Neural progenitor cell (in vitro differentiated cells): ENCODE data around the gene TYROBP. TPM values are rescaled to one million over a fixed set of nuclear protein-coding genes. Genes with fewer than 3 reads are reported as not detected.

Source experiments
- DNase-seq: peaks from one replicate; pipeline ENCODE4 v3.0.0-alpha.2; 2016; ENCODE audit warnings: low spot score
- H2AFZ ChIP-seq: fragments of 200-600 bp; sonication (generic); replicated peaks from 2 replicates; pipeline ENCODE4 v1.6.1; 2016; ENCODE audit warnings: antibody characterized with exemption
- H3F3A ChIP-seq: fragments of 200-600 bp; sonication (generic); 2 replicates; pipeline ENCODE4 v1.6.1; 2016; ENCODE audit warnings: antibody characterized with exemption, low read depth
- H3K27ac ChIP-seq: fragments of 200-600 bp; sonication (generic); 2 replicates; pipeline ENCODE4 v1.5.1; 2016; ENCODE audit warnings: mild to moderate bottlenecking
- H3K27me3 ChIP-seq: fragments of 200-600 bp; sonication (generic); 2 replicates; pipeline ENCODE4 v1.6.1; 2016; ENCODE audit warnings: mild to moderate bottlenecking, moderate library complexity
- H3K36me3 ChIP-seq: fragments of 200-600 bp; sonication (generic); 2 replicates; pipeline ENCODE4 v1.5.1; 2016
- H3K4me1 ChIP-seq: fragments of 200-600 bp; sonication (generic); 2 replicates; pipeline ENCODE4 v1.6.1; 2016; ENCODE audit warnings: mixed run types
- H3K4me2 ChIP-seq: fragments of 200-600 bp; sonication (generic); 2 replicates; pipeline ENCODE4 v1.6.1; 2016
- H3K4me3 ChIP-seq: fragments of 200-600 bp; sonication (generic); 2 replicates; pipeline ENCODE4 v1.5.1; 2016
- H3K79me2 ChIP-seq: fragments of 200-600 bp; sonication (generic); 2 replicates; pipeline ENCODE4 v1.6.1; 2016; ENCODE audit warnings: low read depth
- H3K9ac ChIP-seq: fragments of 200-600 bp; sonication (generic); 2 replicates; pipeline ENCODE4 v1.6.1; 2016
- H3K9me3 ChIP-seq: fragments of 200-600 bp; sonication (generic); 2 replicates; pipeline ENCODE4 v1.5.1; 2016; ENCODE audit warnings: low read depth
- H4K20me1 ChIP-seq: fragments of 200-600 bp; sonication (generic); 2 replicates; pipeline ENCODE4 v1.6.1; 2016; ENCODE audit warnings: low read depth
- H3K27ac Mint-ChIP-seq: 3 replicates; pipeline ENCODE4 v1.8.0; 2021; ENCODE audit warnings: mixed read lengths
- H3K27me3 Mint-ChIP-seq: 2 replicates; pipeline ENCODE4 v1.8.0; 2022; ENCODE audit warnings: low read depth, mild to moderate bottlenecking, inconsistent platforms, moderate library complexity, mixed read lengths; ENCODE audit not compliant: insufficient read depth
- H3K36me3 Mint-ChIP-seq: 3 replicates; pipeline ENCODE4 v1.8.0; 2021; ENCODE audit warnings: mixed read lengths
- H3K4me1 Mint-ChIP-seq: 3 replicates; pipeline ENCODE4 v1.8.0; 2021; ENCODE audit warnings: mixed read lengths
- H3K4me3 Mint-ChIP-seq: 3 replicates; pipeline ENCODE4 v1.8.0; 2021; ENCODE audit warnings: mild to moderate bottlenecking, moderate library complexity, mixed read lengths
- H3K9me3 Mint-ChIP-seq: 3 replicates; pipeline ENCODE4 v1.8.0; 2020; ENCODE audit warnings: mixed read lengths
- CTCF ChIP-seq: fragments of 200-600 bp; sonication (generic); IDR thresholded peaks from 2 replicates; pipeline ENCODE4 v1.5.1; 2017; ENCODE audit warnings: antibody characterized with exemption, mild to moderate bottlenecking
- EZH2 ChIP-seq: fragments of 200-600 bp; sonication (generic); IDR thresholded peaks from 2 replicates; pipeline ENCODE4 v1.6.1; 2017; ENCODE audit warnings: antibody characterized with exemption, mild to moderate bottlenecking, moderate library complexity
- EZH2phosphoT487 ChIP-seq: fragments of 200-600 bp; sonication (generic); IDR thresholded peaks from 2 replicates; pipeline ENCODE4 v1.6.1; 2017; ENCODE audit warnings: antibody characterized with exemption
- total RNA-seq: library from RNA; depleted of rRNA; stranded (reverse); fragments of >200 nt; gene quantifications from 2 replicates; pipeline ENCODE4 v1.2.3, GENCODE V29; 2015; ENCODE audit warnings: low replicate concordance

The TYROBP gene
- total RNA-seq, 1 donor from 2014 or later = not detected

- no peak for DNase-seq
- Histone ChIP-seq H3K4me2 (no peak overlapping the region), H3K4me3 (no peak overlapping the region), H3F3A (no peaks in the 10 kb centered on the region), H3K79me2 (no peaks in the 10 kb centered on the region), H2AFZ (no peak overlapping the region), H3K36me3 (no peaks in the 10 kb centered on the region), H3K9me3 (no peaks in the 10 kb centered on the region), H3K4me1 (no peaks in the 10 kb centered on the region), H4K20me1 (no peaks in the 10 kb centered on the region), H3K27me3 (no peaks in the 10 kb centered on the region), H3K27ac (no peak overlapping the region), H3K9ac (no peak overlapping the region)
- Mint-ChIP-seq H3K4me3 (no peak overlapping the region), H3K27ac (no peak overlapping the region), H3K36me3 (peaks cover 17% of the 10 kb centered on the region), H3K27me3 (peaks cover 2% of the 10 kb centered on the region), H3K4me1 (no peaks in the 10 kb centered on the region), H3K9me3 (no peaks in the 10 kb centered on the region)
- no peak for TF ChIP-seq EZH2phosphoT487
- TF ChIP-seq EZH2 = no peak
- no peak for TF ChIP-seq CTCF
Measured at GRCh38 chr19:35887197-35887596, 20.9 kb downstream of the TYROBP start.

GRCh38 chr19:35885904-35886303 lies 22.2 kb downstream of the TYROBP start:
- H3K9ac ChIP-seq = no peak overlapping the region
- H3F3A ChIP-seq = no peaks in the 10 kb centered on the region
- H4K20me1 ChIP-seq = no peaks in the 10 kb centered on the region
- H3K4me1 Mint-ChIP-seq = no peaks in the 10 kb centered on the region
- H3K27me3 ChIP-seq = no peaks in the 10 kb centered on the region
- TF ChIP-seq EZH2phosphoT487 (no peak), EZH2 (no peak), CTCF (no peak)
- H3K36me3 Mint-ChIP-seq = peaks cover 17% of the 10 kb centered on the region
- no peaks in the 10 kb centered on the region for H3K9me3 Mint-ChIP-seq
- H3K27ac Mint-ChIP-seq = no peak overlapping the region
- no peak overlapping the region for H3K4me3 ChIP-seq
- H3K9me3 ChIP-seq = no peaks in the 10 kb centered on the region
- H3K36me3 ChIP-seq = no peaks in the 10 kb centered on the region
- no peaks in the 10 kb centered on the region for H3K4me1 ChIP-seq
- no peak for DNase-seq
- no peaks in the 10 kb centered on the region for H3K79me2 ChIP-seq
- H2AFZ ChIP-seq = no peak overlapping the region
- peaks cover 5% of the 10 kb centered on the region for H3K27me3 Mint-ChIP-seq
- H3K4me3 Mint-ChIP-seq = no peak overlapping the region
- H3K4me2 ChIP-seq = no peak overlapping the region
- no peak overlapping the region for H3K27ac ChIP-seq

- no peaks in the 10 kb centered on the region for H3K9me3 ChIP-seq
- TF ChIP-seq EZH2 (no peak), CTCF (no peak), EZH2phosphoT487 (no peak)
- no peaks in the 10 kb centered on the region for H3K4me1 ChIP-seq
- H3K27me3 Mint-ChIP-seq = peaks cover 5% of the 10 kb centered on the region
- H3K4me1 Mint-ChIP-seq = no peaks in the 10 kb centered on the region
- no peaks in the 10 kb centered on the region for H3K27me3 ChIP-seq
- H3K79me2 ChIP-seq = no peaks in the 10 kb centered on the region
- no peak overlapping the region for H3K27ac Mint-ChIP-seq
- H3K4me3 ChIP-seq = no peak overlapping the region
- no peak for DNase-seq
- H3K9ac ChIP-seq = no peak overlapping the region
- no peaks in the 10 kb centered on the region for H3F3A ChIP-seq
- H3K27ac ChIP-seq = no peak overlapping the region
- no peak overlapping the region for H2AFZ ChIP-seq
- H4K20me1 ChIP-seq = no peaks in the 10 kb centered on the region
- H3K4me3 Mint-ChIP-seq = no peak overlapping the region
- H3K36me3 ChIP-seq = no peaks in the 10 kb centered on the region
- H3K36me3 Mint-ChIP-seq = peaks cover 17% of the 10 kb centered on the region
- H3K9me3 Mint-ChIP-seq = no peaks in the 10 kb centered on the region
- no peak overlapping the region for H3K4me2 ChIP-seq
Measured at GRCh38 chr19:35885225-35885738, 22.8 kb downstream of the TYROBP start.
